GM19397 (cell line): ENCODE data around the gene MYO1G.
A peak's percentile ranks its signal among the peaks of the same experiment; 100 is the strongest.
"Not testable (repeated sequence)": the region's sequence is repeated elsewhere in the genome, so short reads cannot be mapped to it uniquely, and the experiment has no call there.

Experiments used
- ATAC-seq: cut with Tn5 transposase; IDR thresholded peaks from one replicate; pipeline ENCODE4 v1.9.1; 2021; ENCODE audit warnings: mild to moderate bottlenecking, moderate library complexity; ENCODE audit not compliant: unreplicated experiment

Gene MYO1G

GRCh38 chr7:44999245-45000092 is 20.7 kb upstream of the MYO1G start:
- peak; percentile 72 for ATAC-seq

- no peak for ATAC-seq
Observed at GRCh38 chr7:44998153-44998871, 19.5 kb upstream of the MYO1G start.

GRCh38 chr7:44995555-44996493 is 17.0 kb upstream of the MYO1G start:
- ATAC-seq = no peak

DNA sequence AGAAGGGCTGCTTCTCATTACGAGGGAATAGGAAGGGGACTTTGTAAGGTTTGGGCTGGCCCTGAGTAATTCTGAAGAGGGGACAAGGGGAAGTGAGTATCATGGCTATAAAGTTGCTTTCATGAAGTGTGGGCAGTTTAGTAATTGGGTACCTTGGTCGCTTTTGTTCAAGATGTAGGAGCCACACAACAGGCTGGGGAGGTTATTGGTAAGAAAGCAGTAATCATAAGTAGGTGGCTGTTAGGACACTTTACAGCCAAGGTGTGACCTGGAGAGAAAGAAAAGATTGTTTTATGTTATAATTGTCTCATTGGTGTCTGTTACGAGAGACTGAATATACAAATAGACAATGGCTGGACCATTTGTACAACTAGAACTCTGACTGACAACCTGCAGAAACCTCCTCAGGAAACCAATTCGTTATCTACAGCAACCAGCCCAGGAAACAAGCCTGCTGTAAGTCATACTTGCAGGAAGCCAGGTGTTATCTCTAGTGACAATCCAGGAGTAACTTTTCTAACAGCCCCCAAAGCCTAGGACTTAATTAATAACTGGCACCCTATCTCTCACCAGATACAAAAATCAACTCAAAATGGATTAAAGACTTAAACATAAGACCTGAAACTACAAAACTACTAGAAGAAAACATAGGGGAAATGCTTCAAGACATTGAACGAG is 16.2 kb upstream of the MYO1G start:
- no peak for ATAC-seq

DNA sequence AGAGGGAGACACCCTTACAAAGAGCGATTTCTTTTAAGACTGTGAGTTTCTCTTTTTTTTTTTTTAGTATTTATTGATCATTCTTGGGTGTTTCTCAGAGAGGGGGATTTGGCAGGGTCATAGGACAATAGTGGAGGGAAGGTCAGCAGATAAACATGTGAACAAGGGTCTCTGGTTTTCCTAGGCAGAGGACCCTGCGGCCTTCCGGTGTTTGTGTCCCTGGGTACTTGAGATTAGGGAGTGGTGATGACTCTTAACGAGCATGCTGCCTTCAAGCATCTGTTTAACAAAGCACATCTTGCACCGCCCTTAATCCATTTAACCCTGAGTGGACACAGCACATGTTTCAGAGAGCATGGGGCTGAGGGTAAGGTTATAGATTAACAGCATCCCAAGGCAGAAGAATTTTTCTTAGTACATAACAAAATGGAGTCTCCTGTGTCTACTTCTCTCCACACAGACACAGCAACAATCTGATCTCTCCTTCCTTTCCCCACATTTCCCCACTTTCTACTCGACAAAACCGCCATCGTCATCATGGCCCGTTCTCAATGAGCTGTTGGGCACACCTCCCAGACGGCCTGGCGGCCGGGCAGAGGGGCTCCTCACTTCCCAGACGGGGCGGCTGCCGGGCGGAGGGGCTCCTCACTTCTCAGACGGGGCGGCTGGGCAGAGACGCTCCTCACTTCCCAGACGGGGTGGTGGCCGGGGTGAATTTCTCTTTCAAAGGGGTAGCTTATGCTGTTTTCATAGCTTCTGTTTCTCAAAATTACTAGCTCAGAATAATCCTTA is 13.4 kb upstream of the MYO1G start:
- ATAC-seq = not testable (repeated sequence)

DNA sequence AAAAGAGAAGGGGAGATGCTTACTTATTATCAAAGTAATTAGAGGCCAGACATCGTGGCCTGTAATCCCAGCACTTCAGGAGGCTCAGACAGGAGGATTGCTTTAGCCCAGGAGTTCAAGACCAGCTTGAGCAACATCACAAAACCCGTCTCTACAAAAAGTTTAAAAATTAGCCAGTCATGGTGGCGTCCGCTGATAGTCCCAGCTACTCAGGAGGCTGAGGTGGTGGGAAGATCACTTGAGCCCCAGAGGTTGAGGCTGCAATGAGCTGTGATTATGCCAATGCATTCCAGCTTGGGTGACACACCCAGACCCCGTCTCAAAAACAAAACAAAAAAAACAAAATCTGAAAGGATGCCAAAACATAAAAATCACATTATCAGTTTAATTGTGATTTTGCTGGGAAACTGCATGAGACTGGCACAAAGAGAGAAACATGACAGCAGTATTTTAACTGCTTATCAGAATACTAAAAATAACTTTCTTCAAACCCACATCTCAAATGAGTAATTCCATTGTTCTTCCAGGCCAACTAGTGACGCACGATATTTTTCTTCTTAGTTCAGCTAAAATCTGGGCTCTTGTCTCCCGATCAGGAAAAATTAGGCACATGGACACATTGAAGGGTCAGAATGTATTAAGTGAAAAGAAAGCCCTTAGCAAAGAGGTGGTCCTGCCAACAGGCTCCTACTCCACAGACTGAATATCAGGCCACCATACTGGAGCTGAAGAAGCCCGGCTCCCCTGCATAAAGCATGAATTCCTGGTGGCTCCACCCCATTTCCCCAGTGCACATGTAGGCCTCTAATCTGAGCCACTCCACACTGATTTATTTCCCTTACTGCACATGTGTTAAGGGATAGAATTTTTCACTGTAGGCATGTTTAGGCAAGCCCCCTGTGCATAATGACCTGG is 11.6 kb upstream of the MYO1G start:
- no peak for ATAC-seq

- no peak for ATAC-seq
Observed at GRCh38 chr7:44989132-44989531, 10.3 kb upstream of the MYO1G start.

GRCh38 chr7:44988701-44989100 is 9.9 kb upstream of the MYO1G start:
- no peak for ATAC-seq

DNA sequence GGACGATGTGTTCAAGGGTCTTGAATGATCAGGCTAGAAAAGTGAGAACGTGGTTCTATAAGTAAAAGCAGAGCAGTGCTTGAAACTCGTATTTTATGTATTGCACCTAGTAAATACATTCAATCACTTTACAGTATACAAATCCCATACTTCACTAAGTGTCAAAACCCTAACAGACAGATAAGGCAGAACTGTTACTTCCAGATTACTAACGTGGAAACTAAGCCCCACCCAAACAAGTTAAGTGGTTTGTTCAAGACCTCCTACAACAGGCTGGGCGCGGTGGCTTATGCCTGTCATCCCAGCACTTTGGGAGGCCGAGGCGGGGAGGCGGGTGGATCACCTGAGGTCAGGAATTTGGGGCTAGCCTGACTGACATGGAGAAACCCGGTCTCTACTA is 9.2 kb upstream of the MYO1G start:
- no peak for ATAC-seq

GRCh38 chr7:44987457-44987856 is 8.6 kb upstream of the MYO1G start:
- no peak for ATAC-seq

DNA sequence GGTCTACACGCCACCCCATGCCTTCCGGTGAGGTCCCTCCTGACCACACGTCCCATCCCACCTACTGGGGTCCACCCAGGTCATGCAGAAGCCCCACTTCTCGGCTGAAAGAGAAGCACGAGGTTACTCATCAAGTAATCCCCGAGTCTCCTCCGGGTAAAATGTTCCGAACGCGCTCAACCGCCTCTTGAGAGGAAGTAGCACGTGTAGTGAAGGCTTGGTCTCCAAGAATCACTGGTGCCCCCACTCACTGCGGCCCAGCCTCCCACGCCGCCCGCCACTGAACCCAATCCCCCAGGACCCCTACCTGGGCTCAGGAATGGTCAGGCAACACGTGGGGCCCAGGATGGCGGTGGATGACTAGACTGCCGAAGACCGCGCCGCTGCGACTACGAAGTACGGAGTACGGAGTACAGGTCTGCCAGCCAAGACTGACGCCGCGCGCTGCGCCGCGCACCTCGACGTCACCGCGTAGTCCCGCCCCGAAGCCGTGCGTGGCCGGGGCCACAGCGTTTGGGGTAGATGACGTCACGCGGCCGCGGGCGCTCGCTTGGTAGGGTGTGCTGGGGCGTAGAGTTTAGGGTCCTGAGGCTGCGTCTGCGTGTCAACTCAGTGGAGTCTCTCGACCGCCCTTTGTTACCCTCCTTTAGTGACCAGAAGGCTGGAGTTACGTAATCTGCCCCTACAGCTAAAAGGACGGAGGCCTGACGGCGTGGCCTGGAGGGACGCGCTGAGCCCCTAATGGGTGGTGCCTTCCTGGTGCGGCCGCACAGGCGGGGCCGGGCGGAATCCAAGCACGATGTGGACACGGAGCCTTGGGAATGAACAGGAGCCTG is 7.6 kb upstream of the MYO1G start:
- peak; percentile 97 for ATAC-seq

DNA sequence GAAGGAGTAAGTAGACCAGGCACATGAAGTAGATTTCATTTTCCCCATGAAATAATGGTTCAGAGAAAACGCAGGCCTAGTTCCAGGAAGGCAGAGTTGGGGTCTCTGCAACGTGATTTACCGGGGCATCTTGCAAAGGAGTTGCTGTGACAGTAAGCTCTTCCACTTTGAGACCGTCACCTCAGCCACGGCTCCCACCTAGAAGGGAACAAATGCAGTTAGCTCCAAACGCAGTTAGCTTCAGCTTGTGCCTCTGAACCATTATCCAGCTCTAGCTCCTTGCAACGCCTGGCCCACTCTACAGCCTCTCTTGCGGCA is 7.0 kb upstream of the MYO1G start:
- ATAC-seq = no peak

- no peak for ATAC-seq
Observed at GRCh38 chr7:44985033-44985695, 6.3 kb upstream of the MYO1G start.

- no peak for ATAC-seq
Observed at GRCh38 chr7:44984478-44984758, 5.6 kb upstream of the MYO1G start.

DNA sequence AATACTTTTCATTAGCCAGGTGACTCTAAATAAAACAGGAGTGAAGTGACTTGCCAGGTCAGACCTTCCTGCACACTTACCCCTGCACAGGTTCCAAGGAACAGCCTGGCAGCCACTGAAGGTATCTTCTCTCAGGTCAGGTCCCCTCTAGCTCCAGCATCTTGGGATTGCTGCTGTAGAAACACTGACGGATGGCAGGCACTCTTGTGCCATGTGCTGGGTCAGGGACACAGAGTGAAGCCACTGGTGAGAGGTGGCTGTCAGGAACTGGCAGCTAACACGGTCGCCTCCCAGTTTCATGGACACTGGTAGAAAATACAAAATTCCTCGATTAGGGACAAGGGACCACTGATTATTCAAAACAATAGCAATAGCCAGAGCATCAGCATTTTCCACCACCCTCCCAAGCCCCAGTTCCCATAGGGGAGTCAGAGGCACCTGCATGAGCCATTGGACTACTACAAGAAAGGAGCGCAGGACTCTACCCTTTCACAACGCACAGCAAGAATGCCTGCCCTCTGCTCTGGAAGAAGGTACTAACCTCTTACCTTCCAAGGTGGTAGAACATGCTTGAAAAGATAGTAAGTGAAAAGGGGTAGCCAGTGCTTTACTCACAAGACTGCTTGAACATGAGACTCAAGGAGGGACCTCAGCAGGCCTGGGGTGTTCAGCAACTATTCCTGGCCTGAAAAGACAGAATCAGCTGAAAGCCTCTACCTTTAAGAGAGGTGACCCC is 5.1 kb upstream of the MYO1G start:
- ATAC-seq = no peak

DNA sequence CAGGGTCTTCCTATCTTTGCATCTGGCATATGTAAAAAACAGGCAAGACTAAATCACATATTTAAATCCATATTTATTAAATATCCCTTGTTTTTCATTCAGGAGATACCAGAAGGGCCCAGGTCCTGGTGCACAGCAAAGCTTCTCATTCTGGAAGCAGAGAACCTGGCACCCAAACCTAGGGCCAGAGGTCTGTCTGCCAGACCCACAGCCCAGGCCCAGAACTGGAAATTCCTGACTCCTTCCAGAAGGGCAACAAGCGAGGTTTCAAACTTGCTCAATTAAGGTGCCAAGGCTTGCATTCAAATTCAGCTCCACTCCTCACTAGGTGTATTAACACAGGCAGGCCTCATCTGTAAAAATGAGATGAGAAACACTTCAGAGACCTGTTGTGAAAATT is 4.2 kb upstream of the MYO1G start:
- ATAC-seq = no peak

DNA sequence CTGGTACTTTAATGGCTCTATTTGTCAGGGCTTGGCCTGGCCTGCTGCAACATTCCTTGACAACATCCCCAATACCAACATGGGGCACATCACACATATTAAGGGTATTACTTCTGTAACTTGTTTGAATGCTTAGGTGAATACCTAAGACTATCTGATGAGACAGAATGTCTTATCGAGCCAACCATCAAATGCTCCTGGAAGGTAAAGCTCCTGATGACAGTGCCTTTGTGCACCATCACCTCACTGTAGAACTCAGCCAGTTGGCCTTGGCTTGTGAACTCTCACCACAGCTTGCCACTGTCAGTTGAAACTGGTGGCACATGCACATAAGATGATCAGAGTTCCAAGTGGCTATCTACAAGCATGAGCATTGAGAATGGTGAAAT is 3.7 kb upstream of the MYO1G start:
- no peak for ATAC-seq
